ENCODE data around the gene OR10A5. TPM values are rescaled to one million over a fixed set of nuclear protein-coding genes. Genes with fewer than 3 reads are reported as not detected.

Gene OR10A5
- total and polyA plus RNA-seq, 12 donors, result not detected

GRCh38 chr11:6855971-6856541 is 10.6 kb downstream of the OR10A5 start:
- DNase-seq, result no peak
- intact Hi-C loops (cut with DNase I), result no loop called here

GRCh38 chr11:6856871-6857270 is 11.4 kb downstream of the OR10A5 start:
- WGBS, 2 donors, result 63 to 64% methylated on average over 3 of the region's 3 CpGs
- no peaks in the 10 kb centered on the region for H3K27me3 ChIP-seq

More at GRCh38 chr11:6855971-6856541, 10.6 kb downstream of the OR10A5 start:
- TF ChIP-seq CTCF (IDR thresholded peaks at IDR 0.05), result no peak
- H3K27me3 ChIP-seq, result no peaks in the 10 kb centered on the region
- H3K9me3 ChIP-seq, result peaks cover 0 to 18% (median 0%) of the 10 kb centered on the region in 11 donors
- H3K27ac ChIP-seq, result no peak overlapping the region
- WGBS, 2 donors, result 29 to 35% methylated on average over 1 of the region's 1 CpG
- H3K36me3 ChIP-seq, result no peaks in the 10 kb centered on the region
- no peaks in the 10 kb centered on the region for H3K4me1 ChIP-seq
- no peak for ATAC-seq
- no peak overlapping the region for H3K4me3 ChIP-seq

GRCh38 chr11:6862961-6863360 is 17.5 kb downstream of the OR10A5 start, which contains the start of gene OR10A2:
Gene OR10A2, plus strand, starts transcription at chr11:6863057. Its CDS starts 6,698 bp downstream, at chr11:6869755.
- intact Hi-C loops (cut with DNase I), result no loop called here
- WGBS, 2 donors, result 43 to 54% methylated on average over 1 of the region's 1 CpG
- no peak for ATAC-seq

More at GRCh38 chr11:6856871-6857270, 11.4 kb downstream of the OR10A5 start:
- DNase-seq (no peak), ATAC-seq (no peak)
- TF ChIP-seq CTCF (IDR thresholded peaks at IDR 0.05), result no peak
- H3K27ac ChIP-seq, result no peak overlapping the region
- peaks cover 0 to 18% (median 0%) of the 10 kb centered on the region in 11 donors for H3K9me3 ChIP-seq
- no peaks in the 10 kb centered on the region for H3K4me1 ChIP-seq
- intact Hi-C loops (cut with DNase I), result no loop called here
- H3K36me3 ChIP-seq, result no peaks in the 10 kb centered on the region
- H3K4me3 ChIP-seq, result no peak overlapping the region

GRCh38 chr11:6864438-6864837 is 19.0 kb downstream of the OR10A5 start:
- H3K9me3 ChIP-seq, result no peaks in the 10 kb centered on the region
- H3K27ac ChIP-seq, result no peak overlapping the region
- ATAC-seq (no peak), DNase-seq (no peak)
- intact Hi-C loops (cut with DNase I), result no loop called here
- TF ChIP-seq CTCF (IDR thresholded peaks at IDR 0.05), result no peak
- H3K36me3 ChIP-seq, result no peaks in the 10 kb centered on the region
- no peaks in the 10 kb centered on the region for H3K4me1 ChIP-seq
- 85 to 88% methylated on average over 1 of the region's 1 CpG for WGBS, 2 donors
- no peak overlapping the region for H3K4me3 ChIP-seq
- H3K27me3 ChIP-seq, result no peaks in the 10 kb centered on the region

More at GRCh38 chr11:6862961-6863360, 17.5 kb downstream of the OR10A5 start, which contains the start of gene OR10A2:
- H3K36me3 ChIP-seq, result no peaks in the 10 kb centered on the region
- DNase-seq, result no peak
- H3K27me3 ChIP-seq, result no peaks in the 10 kb centered on the region
- no peaks in the 10 kb centered on the region for H3K4me1 ChIP-seq
- no peak for TF ChIP-seq CTCF (IDR thresholded peaks at IDR 0.05)
- no peak within 1 kb of the TSS for H3K27ac ChIP-seq
- no peak within 1 kb of the TSS for H3K4me3 ChIP-seq
- H3K9me3 ChIP-seq, result no peaks in the 10 kb centered on the region

Data from heart right ventricle (tissue), 16 donors.